ENCODE measurements around the gene TIMMDC1. TPM values are rescaled to one million over a fixed set of nuclear protein-coding genes. Genes with fewer than 3 reads are reported as not detected.

Gene TIMMDC1
- total RNA-seq, 4 donors from 2014 or later: 23.7 to 55.5 (median 42.1) TPM

DNA sequence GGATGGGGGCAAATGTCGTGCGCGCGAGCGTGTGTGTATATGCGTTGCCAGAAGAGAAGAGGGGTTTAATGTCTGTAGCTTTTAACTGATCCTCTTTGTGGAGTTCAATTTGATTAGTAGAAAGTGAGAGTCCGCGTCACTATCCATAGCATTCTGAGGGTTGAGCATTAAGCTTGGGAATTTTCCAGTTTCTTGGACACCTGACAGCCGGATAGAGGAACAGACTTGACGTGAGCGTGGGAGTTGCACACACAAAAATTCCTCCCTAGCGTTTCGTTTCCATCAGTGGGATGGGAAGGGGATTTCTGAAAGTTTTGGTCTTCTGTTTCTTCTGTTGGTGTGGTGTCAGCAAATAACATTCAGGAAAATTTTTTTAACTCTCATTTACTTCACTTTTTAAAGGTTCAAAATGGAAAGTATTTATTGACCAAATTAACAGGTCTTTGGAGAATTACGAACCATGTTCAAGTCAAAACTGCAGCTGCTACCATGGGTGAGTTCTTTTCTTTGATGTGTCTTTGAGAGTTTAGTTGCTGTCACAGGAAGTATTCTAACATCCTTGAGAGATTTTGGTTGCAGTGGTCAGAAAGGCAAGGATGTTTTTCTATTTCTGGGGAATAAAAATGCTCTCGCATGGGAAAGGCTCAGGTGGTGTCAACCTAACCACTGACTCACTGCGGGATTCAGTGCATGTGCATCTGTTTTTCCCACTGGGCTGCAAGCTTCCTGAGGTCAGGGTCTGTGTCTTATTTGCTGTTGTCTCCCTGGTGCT is 28.7 kb upstream of the TIMMDC1 start:
- no peak for TF ChIP-seq CTCF (IDR thresholded peaks at IDR 0.05)
- ATAC-seq (ENCODE audit: low FRiP score) (peak; percentile 55), DNase-seq (ENCODE audit: low spot score) (no peak)

GRCh38 chr3:119470866-119471265 is 27.5 kb upstream of the TIMMDC1 start:
- TF ChIP-seq CTCF (IDR thresholded peaks at IDR 0.05): no peak
- ATAC-seq (ENCODE audit: low FRiP score) (no peak), DNase-seq (ENCODE audit: low spot score) (no peak)

DNA sequence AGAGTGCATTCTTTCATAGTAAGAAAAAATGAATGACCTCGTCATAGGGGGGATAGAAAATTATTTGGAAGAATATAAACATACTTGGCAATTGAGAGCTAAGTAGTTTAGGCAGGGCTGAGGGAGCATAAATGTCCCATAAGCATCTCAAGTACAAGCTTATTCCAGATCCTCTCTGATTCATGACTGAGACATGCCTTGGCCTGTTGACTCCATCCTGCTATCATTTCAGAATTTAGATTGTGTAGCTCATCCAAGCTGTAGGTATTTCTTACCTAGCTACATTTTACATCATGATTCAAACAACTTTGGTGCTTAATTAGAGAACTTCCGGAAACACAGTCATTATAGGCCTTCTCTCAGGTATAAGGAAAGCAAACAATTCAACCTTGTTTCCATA is 17.3 kb upstream of the TIMMDC1 start:
- DNase-seq (ENCODE audit: low spot score) (no peak), ATAC-seq (ENCODE audit: low FRiP score) (no peak)
- TF ChIP-seq CTCF (IDR thresholded peaks at IDR 0.05): no peak

DNA sequence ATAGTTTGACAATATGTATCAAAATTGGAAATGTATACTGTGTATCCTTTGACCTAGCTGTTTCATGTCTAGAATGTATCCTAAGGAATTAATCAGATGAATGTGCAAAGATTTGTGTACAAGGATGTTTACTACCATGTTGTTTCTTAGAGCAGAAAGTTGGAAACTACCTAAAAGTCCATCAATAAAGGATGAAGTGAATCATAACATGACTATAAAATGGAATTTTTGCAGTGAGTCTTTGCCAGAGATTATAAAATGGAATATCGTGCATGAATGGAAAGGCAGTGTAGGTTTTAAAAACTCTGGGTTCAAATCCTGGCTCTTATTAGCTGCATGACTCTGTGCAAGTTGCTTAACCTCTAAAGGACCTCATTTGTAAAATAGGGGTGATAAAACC is 15.2 kb upstream of the TIMMDC1 start:
- TF ChIP-seq CTCF (IDR thresholded peaks at IDR 0.05): no peak
- ATAC-seq (ENCODE audit: low FRiP score) (no peak), DNase-seq (ENCODE audit: low spot score) (no peak)

DNA sequence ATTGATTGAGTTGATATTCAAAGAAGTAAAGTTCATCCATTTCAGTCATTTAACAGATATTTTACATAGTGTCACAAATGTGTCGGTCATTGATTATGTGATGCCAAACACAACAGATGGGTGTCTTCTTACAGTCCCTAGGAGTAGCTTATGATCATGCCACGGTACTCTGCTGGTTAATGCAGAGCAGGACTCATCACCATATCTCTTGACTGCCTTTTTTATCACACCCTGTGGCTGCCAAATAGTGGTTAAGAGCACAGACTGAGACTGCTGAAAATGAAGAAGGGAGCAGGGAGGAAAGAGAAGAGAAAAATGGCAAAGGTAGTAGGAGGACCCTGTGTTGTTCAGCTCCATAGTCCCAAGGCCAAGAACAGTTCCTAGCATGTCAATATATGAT is 12.8 kb upstream of the TIMMDC1 start:
- no peak for TF ChIP-seq CTCF (IDR thresholded peaks at IDR 0.05)

DNA sequence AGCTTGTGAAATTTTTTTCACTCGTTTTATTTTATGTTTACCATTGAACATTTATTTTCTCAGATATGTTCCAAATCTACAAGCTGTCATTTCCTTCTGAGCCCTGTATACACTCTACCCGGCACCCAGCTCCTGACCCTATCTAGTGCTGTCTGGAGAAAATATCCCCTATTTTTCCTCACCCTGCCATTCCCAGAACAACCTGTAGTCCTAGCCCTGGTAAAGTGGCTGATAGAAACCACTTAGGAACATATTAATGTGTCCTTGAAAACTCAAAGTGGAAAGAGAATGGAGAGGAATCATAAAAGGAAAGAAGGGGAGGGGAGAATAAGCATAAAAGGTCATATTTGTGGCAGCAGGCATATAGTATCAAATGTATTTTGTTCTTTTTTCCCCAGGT is 8.2 kb upstream of the TIMMDC1 start:
- TF ChIP-seq CTCF (IDR thresholded peaks at IDR 0.05): no peak
- no peak for ATAC-seq (ENCODE audit: low FRiP score)

More for the DNA sequence above, 12.8 kb upstream of the TIMMDC1 start:
- no peak for DNase-seq (ENCODE audit: low spot score)
- ATAC-seq (ENCODE audit: low FRiP score): no peak

DNA sequence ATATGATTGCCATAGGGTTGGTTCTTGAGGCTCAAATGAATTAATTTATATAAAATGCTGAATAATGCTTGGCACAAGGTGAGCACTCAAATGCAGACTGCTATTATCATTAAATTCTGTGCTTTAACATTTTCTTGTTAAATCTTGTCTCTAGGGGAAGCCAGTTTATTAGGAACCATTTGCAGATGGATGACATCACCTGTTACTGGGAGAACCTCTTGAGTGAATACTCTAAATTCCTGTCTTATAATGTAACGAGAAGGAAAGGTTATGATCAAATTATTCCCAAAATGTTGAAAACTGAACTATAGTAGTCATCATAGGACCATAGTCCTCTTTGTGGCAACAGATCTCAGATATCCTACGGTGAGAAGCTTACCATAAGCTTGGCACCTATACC is 6.2 kb upstream of the TIMMDC1 start:
- ATAC-seq (ENCODE audit: low FRiP score) (no peak), DNase-seq (ENCODE audit: low spot score) (no peak)
- no peak for TF ChIP-seq CTCF (IDR thresholded peaks at IDR 0.05)

More for the DNA sequence above, 8.2 kb upstream of the TIMMDC1 start:
- DNase-seq (ENCODE audit: low spot score): no peak
